Neuronal stem cell (in vitro differentiated cells): ENCODE results near the gene PPP2R1B.

Experiments used
- DNase-seq: peaks from one replicate; pipeline ENCODE4 v3.0.0-alpha.2; 2013; ENCODE audit warnings: low spot score
- H2AFZ ChIP-seq: one replicate; pipeline ENCODE4 v1.6.1; 2013; ENCODE audit warnings: mild to moderate bottlenecking, low read length, inconsistent platforms
- H2AK5ac ChIP-seq: 2 replicates; pipeline ENCODE4 v1.6.1; 2013; ENCODE audit warnings: low read depth, mild to moderate bottlenecking, inconsistent platforms, low read length, moderate library complexity, mixed read lengths
- H2BK120ac ChIP-seq: 2 replicates; pipeline ENCODE4 v1.6.1; 2013; ENCODE audit warnings: low read depth, mild to moderate bottlenecking, inconsistent platforms, low read length, moderate library complexity, mixed read lengths
- H2BK12ac ChIP-seq: one replicate; pipeline ENCODE4 v1.6.1; 2013; ENCODE audit warnings: low read length, inconsistent platforms
- H2BK15ac ChIP-seq: 2 replicates; pipeline ENCODE4 v1.6.1; 2013; ENCODE audit warnings: mild to moderate bottlenecking, low read length, inconsistent platforms, mixed read lengths
- H2BK5ac ChIP-seq: one replicate; pipeline ENCODE4 v1.6.1; 2013; ENCODE audit warnings: inconsistent platforms, mild to moderate bottlenecking, low read length, moderate library complexity
- H3K14ac ChIP-seq: one replicate; pipeline ENCODE4 v1.6.1; 2013; ENCODE audit warnings: low read length, inconsistent platforms
- H3K18ac ChIP-seq: 2 replicates; pipeline ENCODE4 v1.6.1; 2013; ENCODE audit warnings: low read length, inconsistent platforms
- H3K23ac ChIP-seq: 2 replicates; pipeline ENCODE4 v1.6.1; 2013; ENCODE audit warnings: low read depth, mild to moderate bottlenecking, mixed read lengths, low read length, inconsistent platforms; ENCODE audit not compliant: poor library complexity
- H3K27ac ChIP-seq: replicated peaks from 3 replicates; pipeline ENCODE4 v1.5.1; 2013; ENCODE audit warnings: low read length, inconsistent platforms
- H3K27me3 ChIP-seq, 3 experiments: 2 replicates each; pipeline ENCODE4 v1.6.1; 2013; ENCODE audit warnings: low read length in 3 of 3, mild to moderate bottlenecking in 2 of 3, inconsistent platforms in 1 of 3, low read depth in 1 of 3, mixed read lengths in 1 of 3, moderate library complexity in 1 of 3; ENCODE audit not compliant: control insufficient read depth in 3 of 3, insufficient read depth in 3 of 3
- H3K36me3 ChIP-seq, 2 donors: replicated peaks in 1 of 2; 2 replicates each; pipeline ENCODE4 v1.6.1; 2013; ENCODE audit warnings: low read length in 2 of 2; ENCODE audit not compliant: control insufficient read depth in 2 of 2, insufficient read depth in 2 of 2
- H3K4ac ChIP-seq: 2 replicates; pipeline ENCODE4 v1.6.1; 2013; ENCODE audit warnings: inconsistent platforms, mild to moderate bottlenecking, low read length, moderate library complexity
- H3K4me1 ChIP-seq, 2 donors: 1 replicate in 1 of 2; 2 replicates in 1 of 2; pipeline ENCODE4 v1.6.1; 2013; ENCODE audit warnings: low read length in 2 of 2, low read depth in 1 of 2; ENCODE audit not compliant: control insufficient read depth in 2 of 2, insufficient read depth in 1 of 2
- H3K4me2 ChIP-seq: one replicate; pipeline ENCODE4 v1.6.1; 2013; ENCODE audit warnings: mild to moderate bottlenecking, low read length, inconsistent platforms; ENCODE audit not compliant: insufficient read depth, poor library complexity, severe bottlenecking
- H3K4me3 ChIP-seq, 2 donors: 2 replicates each; pipeline ENCODE4 v1.5.1; 2013; ENCODE audit warnings: low read length in 2 of 2, mild to moderate bottlenecking in 2 of 2, inconsistent platforms in 1 of 2, moderate library complexity in 1 of 2
- H3K79me1 ChIP-seq: one replicate; pipeline ENCODE4 v1.6.1; 2013; ENCODE audit warnings: low read depth, mild to moderate bottlenecking, inconsistent platforms, low read length, moderate library complexity
- H3K9ac ChIP-seq: one replicate; pipeline ENCODE4 v1.6.1; 2013; ENCODE audit warnings: mild to moderate bottlenecking, low read depth, low read length, inconsistent platforms; ENCODE audit not compliant: poor library complexity
- H3K9me3 ChIP-seq, 2 donors: replicated peaks in 1 of 2; 2 replicates each; pipeline versions ENCODE3 to v1.6.1; 2013; ENCODE audit warnings: low read length in 2 of 2, mild to moderate bottlenecking in 2 of 2, inconsistent platforms in 1 of 2, low read depth in 1 of 2, mixed read lengths in 1 of 2, moderate library complexity in 1 of 2; ENCODE audit not compliant: control insufficient read depth in 2 of 2, insufficient read depth in 1 of 2
- H4K8ac ChIP-seq: one replicate; pipeline ENCODE4 v1.6.1; 2013; ENCODE audit warnings: low read depth, mild to moderate bottlenecking, inconsistent platforms, low read length, moderate library complexity
- H4K91ac ChIP-seq: one replicate; pipeline ENCODE4 v1.6.1; 2013; ENCODE audit warnings: low read length, low read depth, mild to moderate bottlenecking, inconsistent platforms; ENCODE audit not compliant: poor library complexity
- WGBS, 2 donors: extraction: QIAGEN DNeasy Blood & Tissue Kit; methylation state at CpG; one replicate each; pipeline ENCODE4 v1.1.7; 2013; ENCODE audit warnings: missing lambda C conversion rate in 2 of 2, mixed read lengths in 1 of 2; ENCODE audit not compliant: insufficient read length in 2 of 2, insufficient replicate concordance in 1 of 2; ENCODE audit errors: extremely low coverage in 2 of 2; 5-methylcytosine and 5-hydroxymethylcytosine counted together

The PPP2R1B gene

DNA sequence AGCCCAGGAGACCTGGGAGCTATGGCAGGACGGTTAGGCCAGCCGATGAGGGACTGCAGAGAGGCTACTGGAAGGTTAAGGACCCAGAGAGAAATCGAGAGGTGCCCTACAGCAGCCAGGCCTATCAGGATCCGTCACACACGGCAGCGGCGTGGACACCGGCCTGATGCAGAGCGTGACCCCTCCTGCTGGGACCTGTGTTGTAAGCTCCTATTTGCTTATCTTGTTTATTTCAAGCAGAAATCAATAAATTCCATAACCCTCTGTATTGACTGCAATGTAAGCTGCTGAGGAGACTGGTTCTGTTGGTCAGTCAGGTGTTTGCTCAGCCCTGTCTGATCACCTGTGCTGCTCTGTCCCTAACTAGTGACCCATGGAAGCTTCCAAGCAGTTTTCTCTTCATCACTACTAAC is 39.9 kb downstream of the PPP2R1B start:
- Histone ChIP-seq H3K36me3 (peaks cover 22 to 67% of the 10 kb centered on the region in 2 donors), H2BK12ac (no peak overlapping the region), H2AFZ (no peak overlapping the region), H3K27me3 (no peaks in the 10 kb centered on the region), H3K23ac (no peak overlapping the region), H2AK5ac (no peak overlapping the region), H3K4me3 (no peak overlapping the region), H2BK15ac (no peak overlapping the region), H3K4ac (no peak overlapping the region), H3K27ac (no peak overlapping the region), H3K79me1 (no peaks in the 10 kb centered on the region), H2BK5ac (no peak overlapping the region), H3K14ac (no peak overlapping the region), H4K91ac (no peak overlapping the region), H3K9me3 (no peaks in the 10 kb centered on the region), H2BK120ac (no peak overlapping the region), H3K4me1 (peaks cover 4 to 23% of the 10 kb centered on the region in 2 donors), H3K4me2 (no peak overlapping the region), H3K18ac (no peak overlapping the region), H3K9ac (no peak overlapping the region), H4K8ac (no peak overlapping the region)
- no peak for DNase-seq
- WGBS, 2 donors: no CpG with 5 or more reads among the region's 9 CpGs

DNA sequence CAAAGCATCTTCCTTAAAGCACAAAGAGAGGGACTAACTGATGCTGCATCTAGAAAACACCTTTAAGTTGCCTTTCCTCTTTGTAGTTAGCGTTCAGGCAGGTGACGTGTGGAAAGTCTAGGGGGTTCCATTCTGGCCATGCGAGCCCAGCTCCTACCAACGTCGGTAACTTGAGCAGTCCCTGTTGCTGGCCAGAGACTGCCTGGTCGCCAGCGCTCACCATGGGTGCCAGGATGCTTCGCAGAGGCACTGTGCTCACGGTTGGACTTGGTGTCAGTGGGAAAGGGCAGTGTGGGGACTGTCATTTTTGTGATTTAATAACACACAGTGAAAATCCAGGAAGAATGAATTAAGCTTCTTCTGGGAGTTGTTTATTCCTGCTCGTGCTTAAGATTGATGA is 40.6 kb downstream of the PPP2R1B start:
- H3K23ac ChIP-seq: no peak overlapping the region
- H3K4ac ChIP-seq: no peak overlapping the region
- no peak overlapping the region for H2BK12ac ChIP-seq
- H3K4me3 ChIP-seq: no peak overlapping the region
- H2BK15ac ChIP-seq: no peak overlapping the region
- H3K4me2 ChIP-seq: no peak overlapping the region
- H4K8ac ChIP-seq: no peak overlapping the region
- no peak overlapping the region for H4K91ac ChIP-seq
- H3K4me1 ChIP-seq: peaks cover 0 to 16% of the 10 kb centered on the region in 2 donors
- H3K18ac ChIP-seq: no peak overlapping the region
- no peak overlapping the region for H2AFZ ChIP-seq
- no peak overlapping the region for H3K14ac ChIP-seq
- H3K27ac ChIP-seq: no peak overlapping the region
- no peak overlapping the region for H2BK5ac ChIP-seq
- H2BK120ac ChIP-seq: no peak overlapping the region
- no peak overlapping the region for H3K9ac ChIP-seq
- no peak overlapping the region for H2AK5ac ChIP-seq
- no peaks in the 10 kb centered on the region for H3K27me3 ChIP-seq
- DNase-seq: no peak
- H3K9me3 ChIP-seq: no peaks in the 10 kb centered on the region
- no CpG with 5 or more reads among the region's 10 CpGs for WGBS, 2 donors
- no peaks in the 10 kb centered on the region for H3K79me1 ChIP-seq
- H3K36me3 ChIP-seq: peaks cover 26 to 74% of the 10 kb centered on the region in 2 donors

DNA sequence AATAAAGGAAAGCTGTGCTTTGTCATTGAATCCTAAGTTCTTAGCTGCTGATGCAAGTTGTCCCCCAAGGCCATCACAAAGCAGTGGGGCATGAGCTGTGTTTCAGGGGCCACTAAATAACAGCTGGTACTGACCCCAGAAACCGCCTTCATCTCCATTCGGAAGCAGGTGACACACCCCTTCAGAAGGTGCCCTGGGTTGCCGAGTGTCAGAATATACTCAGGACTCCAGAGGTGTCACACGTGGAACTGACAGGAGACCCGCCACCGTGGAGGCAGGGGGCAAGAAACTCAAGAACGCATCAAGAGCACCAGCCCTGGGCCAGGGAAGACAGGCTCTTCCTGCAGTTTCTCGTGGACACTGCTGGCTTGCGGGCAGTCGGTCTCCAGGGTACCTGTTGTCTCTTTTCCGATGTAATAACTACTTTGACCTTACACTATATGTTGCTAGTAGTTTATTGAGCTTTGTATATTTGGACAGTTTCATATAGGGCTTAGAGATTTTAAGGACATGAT is 41.5 kb downstream of the PPP2R1B start:
- H2BK12ac ChIP-seq: no peak overlapping the region
- no CpG with 5 or more reads among the region's 11 CpGs for WGBS, 2 donors
- H3K79me1 ChIP-seq: no peaks in the 10 kb centered on the region

DNA sequence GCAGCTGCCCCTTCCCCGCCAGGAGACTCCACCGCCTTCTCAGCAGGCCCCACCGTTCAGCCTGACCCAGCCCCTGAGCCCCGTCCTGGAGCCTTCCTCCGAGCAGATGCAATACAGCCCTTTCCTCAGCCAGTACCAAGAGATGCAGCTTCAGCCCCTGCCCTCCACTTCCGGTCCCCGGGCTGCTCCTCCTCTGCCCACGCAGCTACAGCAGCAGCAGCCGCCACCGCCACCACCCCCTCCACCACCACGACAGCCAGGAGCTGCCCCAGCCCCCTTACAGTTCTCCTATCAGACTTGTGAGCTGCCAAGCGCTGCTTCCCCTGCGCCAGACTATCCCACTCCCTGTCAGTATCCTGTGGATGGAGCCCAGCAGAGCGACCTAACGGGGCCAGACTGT is 42.6 kb downstream of the PPP2R1B start:
- Histone ChIP-seq H3K79me1 (no peaks in the 10 kb centered on the region), H3K4me2 (no peak overlapping the region), H2AK5ac (no peak overlapping the region), H3K36me3 (peaks cover 36 to 93% of the 10 kb centered on the region in 2 donors), H2BK120ac (no peak overlapping the region), H2BK15ac (no peak overlapping the region), H3K9ac (no peak overlapping the region), H3K23ac (no peak overlapping the region), H2AFZ (no peak overlapping the region), H3K18ac (no peak overlapping the region), H2BK5ac (no peak overlapping the region), H3K4me3 (no peak overlapping the region), H4K91ac (no peak overlapping the region), H4K8ac (no peak overlapping the region), H2BK12ac (no peak overlapping the region), H3K4me1 (peaks cover 3% of the 10 kb centered on the region in 2 donors), H3K27me3 (no peaks in the 10 kb centered on the region), H3K14ac (no peak overlapping the region), H3K27ac (no peak overlapping the region), H3K9me3 (no peaks in the 10 kb centered on the region), H3K4ac (no peak overlapping the region)
- DNase-seq: no peak
- no CpG with 5 or more reads among the region's 15 CpGs for WGBS, 2 donors

More for the DNA sequence above, 41.5 kb downstream of the PPP2R1B start:
- Histone ChIP-seq H3K36me3 (peaks cover 34 to 84% of the 10 kb centered on the region in 2 donors), H3K4me1 (peaks cover 0 to 8% of the 10 kb centered on the region in 2 donors), H3K4ac (no peak overlapping the region), H4K91ac (no peak overlapping the region), H4K8ac (no peak overlapping the region), H2BK15ac (no peak overlapping the region), H3K9me3 (no peaks in the 10 kb centered on the region), H3K14ac (no peak overlapping the region), H3K23ac (no peak overlapping the region), H2AFZ (no peak overlapping the region), H3K27ac (no peak overlapping the region), H3K27me3 (no peaks in the 10 kb centered on the region), H3K18ac (no peak overlapping the region), H2BK120ac (no peak overlapping the region), H3K9ac (no peak overlapping the region), H2BK5ac (no peak overlapping the region), H2AK5ac (no peak overlapping the region), H3K4me2 (no peak overlapping the region), H3K4me3 (no peak overlapping the region)
- no peak for DNase-seq
